Erythroblast (primary cell): ENCODE data around the gene ADGRG3.
"Not testable (repeated sequence)": the region's sequence is repeated elsewhere in the genome, so short reads cannot be mapped to it uniquely, and the experiment has no call there.

Source experiments
- GATA1 ChIP-seq: IDR thresholded peaks from 2 replicates; pipeline ENCODE4 v1.6.1; 2011; ENCODE audit warnings: low read depth, mild to moderate bottlenecking, control low read depth, low read length, moderate library complexity
- POLR2A ChIP-seq: IDR thresholded peaks from 2 replicates; pipeline ENCODE4 v1.6.1; 2011; ENCODE audit warnings: mild to moderate bottlenecking, low read length

DNA sequence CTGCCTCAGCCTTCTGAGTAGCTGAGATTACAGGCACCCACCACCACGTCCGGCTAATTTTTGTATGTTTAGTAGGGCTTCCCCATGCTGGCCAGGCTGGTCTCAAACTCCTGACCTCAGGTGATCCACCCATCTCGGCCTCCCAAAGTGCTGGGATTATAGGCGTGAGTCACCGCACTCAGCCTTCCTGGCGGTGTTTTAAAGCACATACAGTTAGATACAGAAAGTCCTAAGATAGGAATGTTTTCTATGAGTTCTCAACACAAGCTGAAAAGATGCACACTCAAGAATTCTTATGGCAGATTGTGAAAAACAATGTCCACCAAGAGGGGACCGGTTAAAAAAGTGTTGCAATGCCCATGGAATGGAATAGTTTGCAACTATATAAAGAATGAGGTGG lies 3.3 kb downstream of the ADGRG3 start:
- not testable (repeated sequence) for TF ChIP-seq POLR2A, GATA1
